Measurements from ENCODE around the gene FRK.
"Not testable (repeated sequence)": the region's sequence is repeated elsewhere in the genome, so short reads cannot be mapped to it uniquely, and the experiment has no call there.

The FRK gene

GRCh38 chr6:116003668-116004067, 57.0 kb downstream of the FRK start:
- DNase-seq, result no peak

- no peak for DNase-seq
These were observed 57.9 kb downstream of the FRK start for GRCh38 chr6:116002756-116003155.

- no peak for DNase-seq
These were observed 61.5 kb downstream of the FRK start for GRCh38 chr6:115999235-115999634.

GRCh38 chr6:115997990-115998585, 62.6 kb downstream of the FRK start:
- no peak for DNase-seq

- no peak for DNase-seq
These were observed 74.7 kb downstream of the FRK start for GRCh38 chr6:115986026-115986425.

- DNase-seq, result no peak
These were observed 75.9 kb downstream of the FRK start for GRCh38 chr6:115984809-115985208.

DNA sequence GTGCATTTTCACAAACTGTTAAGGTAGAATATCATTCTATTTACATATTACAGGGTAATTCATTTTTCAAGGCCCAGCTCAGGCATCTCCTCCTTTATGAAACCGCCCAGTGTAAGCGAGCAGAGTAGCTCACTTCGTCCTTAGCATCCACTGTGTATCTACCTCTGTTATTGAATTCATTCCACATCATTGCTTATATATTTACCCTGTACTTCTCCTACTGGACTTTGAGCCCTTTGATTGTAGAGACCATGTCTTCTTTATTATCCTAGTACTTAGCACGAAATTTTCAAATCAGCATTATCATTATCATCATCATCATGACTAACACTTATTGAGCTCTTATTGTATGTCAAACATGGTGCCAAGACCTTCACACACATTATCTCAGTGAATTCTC, 76.7 kb downstream of the FRK start:
- DNase-seq, result no peak

- no peak for DNase-seq
These were observed 78.2 kb downstream of the FRK start for GRCh38 chr6:115982453-115982852.

- no peak for DNase-seq
These were observed 83.5 kb downstream of the FRK start for GRCh38 chr6:115977220-115977619.

DNA sequence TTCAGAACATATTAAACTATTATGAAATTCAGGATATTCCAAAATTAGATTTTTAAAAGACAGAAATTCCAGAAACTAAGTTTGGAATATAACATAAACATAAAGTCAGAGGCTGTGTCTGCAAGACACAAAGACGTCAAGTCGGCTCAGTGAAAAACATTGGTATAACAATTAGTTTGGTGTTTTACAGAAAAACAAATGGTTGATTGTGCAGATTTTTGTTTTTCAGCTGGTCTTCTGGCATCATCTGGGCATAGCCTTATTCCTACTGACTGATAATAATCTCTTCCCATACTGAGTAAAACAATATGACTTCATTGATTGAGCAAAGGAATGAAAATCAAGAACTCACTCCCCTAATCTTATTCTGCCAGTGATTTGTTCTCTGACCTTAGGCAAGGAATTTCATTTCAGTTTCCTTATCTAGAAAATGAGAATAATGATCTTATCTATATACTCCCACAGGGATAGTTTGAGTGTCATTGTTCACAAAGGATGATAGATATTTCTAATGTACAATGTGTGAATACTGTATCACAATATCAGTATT, 84.3 kb downstream of the FRK start:
- DNase-seq, result no peak

DNA sequence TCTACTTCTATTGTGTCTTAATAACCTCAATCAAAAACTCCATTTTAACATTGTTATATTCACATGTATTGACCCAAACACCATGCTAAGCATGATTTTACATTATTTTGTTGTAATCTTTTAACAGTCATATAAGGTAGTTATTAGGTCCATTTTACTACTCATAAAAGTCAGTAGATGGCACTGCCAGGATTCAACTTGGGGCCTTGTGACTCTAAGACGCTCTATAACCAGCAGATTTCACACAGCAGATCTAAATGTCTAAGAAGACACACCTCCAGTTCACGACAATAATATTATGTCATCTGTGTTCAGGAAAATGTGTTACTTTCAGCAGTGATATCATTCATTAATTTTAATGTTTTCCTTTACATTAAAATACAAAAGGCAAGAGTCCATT, 88.0 kb downstream of the FRK start:
- no peak for DNase-seq

DNA sequence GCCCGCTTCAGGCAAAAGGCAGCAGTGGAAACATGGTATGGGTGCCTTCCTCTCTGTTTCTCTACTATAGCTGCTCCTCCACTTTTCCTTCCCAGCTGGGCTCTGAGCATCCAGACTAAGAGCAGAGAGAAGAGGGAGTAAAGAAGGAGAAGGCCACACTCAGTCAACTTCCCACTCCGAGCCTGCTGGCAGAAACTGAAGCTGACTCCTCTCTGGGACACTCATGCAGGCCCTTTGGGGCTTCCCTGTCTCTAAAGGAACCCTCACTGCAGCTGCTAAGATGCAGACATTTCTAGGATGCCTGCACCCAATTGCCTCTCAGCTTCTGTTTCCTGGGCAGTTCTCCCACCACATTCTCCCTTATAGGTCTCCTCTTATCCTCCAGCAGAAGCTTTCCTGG, 88.9 kb downstream of the FRK start:
- DNase-seq, result no peak

DNA sequence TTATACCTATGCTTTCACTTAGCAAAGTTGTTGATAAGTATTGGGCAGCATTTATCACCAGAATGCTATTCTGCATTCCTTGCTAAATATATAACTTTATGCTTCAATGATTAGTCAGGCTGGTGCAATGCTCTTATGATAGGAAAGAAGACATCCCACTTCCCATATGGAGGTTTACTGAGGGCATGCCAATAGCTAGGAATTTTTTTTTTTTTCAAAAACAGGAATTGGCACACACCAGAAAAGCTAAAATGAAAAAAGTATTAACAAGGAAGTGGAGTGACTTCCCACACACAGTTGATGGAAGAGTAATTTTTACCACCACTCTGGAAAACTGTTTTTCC, 90.8 kb downstream of the FRK start:
- DNase-seq, result peak; percentile 66

DNA sequence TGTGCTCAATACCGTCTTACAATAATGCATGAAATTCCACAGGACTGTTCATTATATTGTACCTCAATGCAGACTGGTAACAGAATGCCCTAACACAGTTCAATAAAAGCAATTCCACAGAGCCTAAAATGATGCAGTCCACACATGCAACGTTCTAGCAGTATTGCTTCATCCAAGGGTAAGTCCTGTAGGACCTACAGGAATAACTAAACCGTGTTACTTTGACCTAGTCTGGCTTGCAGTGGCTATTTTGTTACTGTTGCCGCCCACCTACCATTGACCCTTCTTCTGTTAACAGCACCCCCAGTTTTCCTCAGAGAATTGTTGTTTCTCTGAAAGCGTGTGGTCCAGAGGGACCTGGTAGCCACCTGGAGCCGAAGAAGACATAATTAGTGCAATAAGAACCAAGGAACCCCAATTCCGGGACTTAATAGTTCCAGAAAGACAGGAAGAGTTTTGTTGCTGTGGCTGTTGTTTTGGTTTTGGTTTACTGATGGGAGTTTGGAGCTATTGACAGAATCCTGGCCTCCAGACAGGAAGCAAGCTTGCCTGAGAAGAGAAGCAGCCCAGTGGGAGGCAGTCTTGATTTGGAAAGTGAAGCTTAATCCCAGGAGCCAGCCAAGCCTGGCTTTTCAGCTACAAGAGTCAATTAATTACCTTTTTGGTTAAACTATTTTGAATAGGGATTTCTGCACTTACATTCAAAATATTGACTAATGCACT, 91.3 kb downstream of the FRK start:
- DNase-seq, result peak; percentile 34

DNA sequence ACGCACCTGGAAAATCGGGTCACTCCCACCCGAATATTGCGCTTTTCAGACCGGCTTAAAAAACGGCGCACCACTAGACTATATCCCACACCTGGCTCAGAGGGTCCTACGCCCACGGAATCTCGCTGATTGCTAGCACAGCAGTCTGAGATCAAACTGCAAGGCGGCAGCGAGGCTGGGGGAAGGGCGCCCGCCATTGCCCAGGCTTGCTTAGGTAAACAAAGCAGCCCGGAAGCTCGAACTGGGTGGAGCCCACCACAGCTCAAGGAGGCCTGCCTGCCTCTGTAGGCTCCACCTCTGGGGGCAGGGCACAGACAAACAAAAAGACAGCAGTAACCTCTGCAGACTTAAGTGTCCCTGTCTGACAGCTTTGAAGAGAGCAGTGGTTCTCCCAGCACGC, 100.4 kb downstream of the FRK start:
- not testable (repeated sequence) for DNase-seq

- no peak for DNase-seq
These were observed 101.7 kb downstream of the FRK start for GRCh38 chr6:115958958-115959357.

DNA sequence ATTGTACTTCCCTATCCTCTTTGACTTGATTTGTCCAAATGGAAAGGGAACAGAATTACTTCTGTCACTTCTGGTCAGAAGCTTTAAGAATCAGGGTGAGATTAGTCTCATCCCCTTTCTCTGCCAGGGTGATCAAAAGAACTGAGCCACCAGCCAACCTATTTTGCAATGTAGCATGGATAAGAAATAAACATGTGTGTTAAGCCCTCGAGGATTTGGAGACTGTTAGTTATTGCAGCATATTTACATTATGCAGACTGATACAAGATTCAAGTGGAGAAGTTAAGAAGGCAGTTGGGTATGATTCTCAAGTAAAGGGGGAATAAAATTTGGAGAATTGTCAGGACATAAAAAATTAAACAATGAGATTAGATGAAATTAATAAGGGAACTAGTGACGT, 106.0 kb downstream of the FRK start:
- no peak for DNase-seq

DNA sequence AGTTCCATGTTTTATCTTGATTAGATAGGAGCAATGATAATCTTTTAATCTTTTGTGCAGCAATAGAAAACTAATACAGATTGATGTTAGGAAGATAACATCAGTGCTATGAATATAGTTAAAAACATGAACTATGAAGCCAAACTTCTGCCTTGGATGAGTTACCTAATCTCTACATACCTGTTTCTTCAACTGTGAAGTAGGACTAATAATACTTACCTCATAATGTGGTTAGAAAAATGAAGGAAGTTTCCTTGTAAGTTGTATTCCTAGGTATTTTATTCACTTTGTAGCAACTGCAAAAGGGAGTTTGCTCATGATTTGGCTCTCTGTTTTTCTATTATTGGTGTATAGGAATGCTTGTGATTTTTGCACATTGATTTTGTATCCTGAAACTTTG, 111.9 kb downstream of the FRK start:
- no peak for DNase-seq

GRCh38 chr6:115947966-115948541, 112.6 kb downstream of the FRK start:
- DNase-seq, result no peak

- DNase-seq, result no peak
These were observed 114.9 kb downstream of the FRK start for GRCh38 chr6:115945812-115946211.

DNA sequence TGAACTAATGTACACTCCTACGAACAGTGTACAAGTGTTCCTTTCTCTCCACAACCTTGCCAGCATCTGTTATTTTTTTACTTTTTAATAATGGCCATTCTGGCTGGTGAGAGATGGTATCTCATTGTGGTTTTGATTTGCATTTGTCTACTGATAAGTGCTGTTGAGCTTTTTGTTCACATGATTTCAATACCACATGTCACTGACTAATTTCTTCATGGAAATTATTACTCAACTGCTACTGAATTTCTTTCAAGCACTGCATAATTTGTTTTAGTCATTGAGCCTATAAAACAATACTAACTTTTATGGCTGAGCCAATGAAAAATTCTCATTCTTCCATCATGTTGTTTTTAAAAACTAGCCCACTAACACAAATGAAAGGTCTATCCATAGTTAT, 115.4 kb downstream of the FRK start:
- DNase-seq, result no peak

DNA sequence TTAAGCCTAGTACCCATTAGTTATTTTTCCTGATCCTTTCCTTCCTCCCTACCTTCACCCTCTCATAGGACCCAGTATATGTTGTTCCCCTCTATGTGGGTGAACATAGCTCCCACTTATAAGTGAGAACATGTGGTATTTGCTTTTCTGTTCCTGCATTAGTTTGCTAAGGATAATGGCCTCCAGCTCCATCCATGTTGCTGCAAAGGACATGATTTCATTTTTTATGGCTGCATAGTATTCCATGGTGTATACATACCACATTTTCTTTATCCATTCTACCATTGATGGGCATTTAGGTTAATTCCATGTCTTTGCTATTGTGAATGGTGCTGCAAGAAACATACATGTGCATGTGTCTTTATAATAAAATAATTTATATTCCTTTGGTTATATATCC, 115.9 kb downstream of the FRK start:
- DNase-seq, result not testable (repeated sequence)

GRCh38 chr6:115937502-115937901, 123.2 kb downstream of the FRK start:
- DNase-seq, result not testable (repeated sequence)

- no peak for DNase-seq
These were observed 125.3 kb downstream of the FRK start for GRCh38 chr6:115935361-115935760.

Measured in fibroblast of skin of scalp (primary cell).